HL-60 (cell line): Measurements from ENCODE around the gene PPP2R3A.

ENCODE experiments used
- DNase-seq, 2 experiments: peaks; one replicate each; pipeline ENCODE4 v3.0.0-alpha.2; 2010 to 2020; ENCODE audit warnings: low read depth in 1 of 2, low spot score in 1 of 2
- H3K27ac ChIP-seq: fragments of 250-450 bp; sonication (Bioruptor Pico); replicated peaks from 2 replicates; pipeline ENCODE4 v1.5.1; 2020; ENCODE audit warnings: mild to moderate bottlenecking, moderate library complexity
- H3K27me3 ChIP-seq: fragments of 250-450 bp; sonication (Bioruptor Pico); 2 replicates; pipeline ENCODE4 v1.5.1; 2021; ENCODE audit warnings: mild to moderate bottlenecking, moderate library complexity; ENCODE audit not compliant: insufficient read depth, poor library complexity, severe bottlenecking
- H3K4me3 ChIP-seq: replicated peaks from 2 replicates; pipeline ENCODE4 v1.5.1; 2011; ENCODE audit warnings: mild to moderate bottlenecking, control low read depth, low read length; ENCODE audit not compliant: insufficient read depth
- GABPA ChIP-seq: IDR thresholded peaks from 2 replicates; pipeline ENCODE4 v1.6.1; 2012; ENCODE audit warnings: low read depth
- POLR2AphosphoS5 ChIP-seq: IDR thresholded peaks from 2 replicates; pipeline ENCODE4 v1.6.1; 2012; ENCODE audit warnings: low read depth
- SPI1 ChIP-seq: IDR thresholded peaks from 2 replicates; pipeline ENCODE4 v1.6.1; 2012; ENCODE audit warnings: low read depth, mild to moderate bottlenecking, borderline replicate concordance
- TF ChIP-seq, protein P1 (sequence below): IDR thresholded peaks from 2 replicates; pipeline ENCODE4 v1.6.1; 2012; ENCODE audit warnings: low read depth; ENCODE audit not compliant: insufficient replicate concordance
- TF ChIP-seq, protein P2 (sequence below): IDR thresholded peaks from one replicate; pipeline ENCODE4 v1.5.1; 2011; ENCODE audit warnings: low read length, control low read depth, inconsistent platforms; ENCODE audit not compliant: insufficient read depth

The PPP2R3A gene

DNA sequence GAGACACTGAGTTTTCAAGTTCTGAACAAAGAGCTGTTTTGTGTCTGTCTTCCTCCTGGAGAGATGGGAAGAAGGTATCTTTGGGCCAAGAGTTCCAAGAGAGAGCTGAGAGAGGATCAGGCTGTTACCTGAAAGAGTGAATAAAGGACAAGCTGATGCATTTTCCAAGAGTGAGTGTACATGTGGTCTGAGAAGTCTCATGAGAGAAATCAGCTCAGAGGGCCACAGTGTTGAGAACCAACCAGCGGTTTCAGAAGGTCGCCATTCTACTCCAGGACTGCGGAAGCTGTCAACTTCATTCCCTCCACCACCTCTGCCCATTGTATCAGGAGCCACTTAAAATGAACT lies 42.7 kb upstream of the PPP2R3A start:
- Histone ChIP-seq H3K27me3 (no peaks in the 10 kb centered on the region), H3K27ac (no peak overlapping the region), H3K4me3 (no peak overlapping the region)
- no peak for DNase-seq
- TF ChIP-seq, protein P1, sequence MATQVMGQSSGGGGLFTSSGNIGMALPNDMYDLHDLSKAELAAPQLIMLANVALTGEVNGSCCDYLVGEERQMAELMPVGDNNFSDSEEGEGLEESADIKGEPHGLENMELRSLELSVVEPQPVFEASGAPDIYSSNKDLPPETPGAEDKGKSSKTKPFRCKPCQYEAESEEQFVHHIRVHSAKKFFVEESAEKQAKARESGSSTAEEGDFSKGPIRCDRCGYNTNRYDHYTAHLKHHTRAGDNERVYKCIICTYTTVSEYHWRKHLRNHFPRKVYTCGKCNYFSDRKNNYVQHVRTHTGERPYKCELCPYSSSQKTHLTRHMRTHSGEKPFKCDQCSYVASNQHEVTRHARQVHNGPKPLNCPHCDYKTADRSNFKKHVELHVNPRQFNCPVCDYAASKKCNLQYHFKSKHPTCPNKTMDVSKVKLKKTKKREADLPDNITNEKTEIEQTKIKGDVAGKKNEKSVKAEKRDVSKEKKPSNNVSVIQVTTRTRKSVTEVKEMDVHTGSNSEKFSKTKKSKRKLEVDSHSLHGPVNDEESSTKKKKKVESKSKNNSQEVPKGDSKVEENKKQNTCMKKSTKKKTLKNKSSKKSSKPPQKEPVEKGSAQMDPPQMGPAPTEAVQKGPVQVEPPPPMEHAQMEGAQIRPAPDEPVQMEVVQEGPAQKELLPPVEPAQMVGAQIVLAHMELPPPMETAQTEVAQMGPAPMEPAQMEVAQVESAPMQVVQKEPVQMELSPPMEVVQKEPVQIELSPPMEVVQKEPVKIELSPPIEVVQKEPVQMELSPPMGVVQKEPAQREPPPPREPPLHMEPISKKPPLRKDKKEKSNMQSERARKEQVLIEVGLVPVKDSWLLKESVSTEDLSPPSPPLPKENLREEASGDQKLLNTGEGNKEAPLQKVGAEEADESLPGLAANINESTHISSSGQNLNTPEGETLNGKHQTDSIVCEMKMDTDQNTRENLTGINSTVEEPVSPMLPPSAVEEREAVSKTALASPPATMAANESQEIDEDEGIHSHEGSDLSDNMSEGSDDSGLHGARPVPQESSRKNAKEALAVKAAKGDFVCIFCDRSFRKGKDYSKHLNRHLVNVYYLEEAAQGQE = no peak
- TF ChIP-seq GABPA (no peak), SPI1 (no peak), POLR2AphosphoS5 (no peak)
- TF ChIP-seq, protein P2, sequence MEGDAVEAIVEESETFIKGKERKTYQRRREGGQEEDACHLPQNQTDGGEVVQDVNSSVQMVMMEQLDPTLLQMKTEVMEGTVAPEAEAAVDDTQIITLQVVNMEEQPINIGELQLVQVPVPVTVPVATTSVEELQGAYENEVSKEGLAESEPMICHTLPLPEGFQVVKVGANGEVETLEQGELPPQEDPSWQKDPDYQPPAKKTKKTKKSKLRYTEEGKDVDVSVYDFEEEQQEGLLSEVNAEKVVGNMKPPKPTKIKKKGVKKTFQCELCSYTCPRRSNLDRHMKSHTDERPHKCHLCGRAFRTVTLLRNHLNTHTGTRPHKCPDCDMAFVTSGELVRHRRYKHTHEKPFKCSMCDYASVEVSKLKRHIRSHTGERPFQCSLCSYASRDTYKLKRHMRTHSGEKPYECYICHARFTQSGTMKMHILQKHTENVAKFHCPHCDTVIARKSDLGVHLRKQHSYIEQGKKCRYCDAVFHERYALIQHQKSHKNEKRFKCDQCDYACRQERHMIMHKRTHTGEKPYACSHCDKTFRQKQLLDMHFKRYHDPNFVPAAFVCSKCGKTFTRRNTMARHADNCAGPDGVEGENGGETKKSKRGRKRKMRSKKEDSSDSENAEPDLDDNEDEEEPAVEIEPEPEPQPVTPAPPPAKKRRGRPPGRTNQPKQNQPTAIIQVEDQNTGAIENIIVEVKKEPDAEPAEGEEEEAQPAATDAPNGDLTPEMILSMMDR = no peak

- TF ChIP-seq GABPA (no peak), POLR2AphosphoS5 (no peak), SPI1 (no peak)
- TF ChIP-seq, protein P2 = no peak
- TF ChIP-seq, protein P1 = no peak
- H3K27me3 ChIP-seq = no peaks in the 10 kb centered on the region
- H3K4me3 ChIP-seq = no peak overlapping the region
- DNase-seq = no peak
- no peak overlapping the region for H3K27ac ChIP-seq
Observed at GRCh38 chr3:135924506-135924905, 41.0 kb upstream of the PPP2R3A start.

- Histone ChIP-seq H3K4me3 (no peak overlapping the region), H3K27me3 (no peaks in the 10 kb centered on the region), H3K27ac (no peak overlapping the region)
- no peak for TF ChIP-seq POLR2AphosphoS5
- TF ChIP-seq, protein P1 = no peak
- TF ChIP-seq SPI1 = no peak
- TF ChIP-seq, protein P2 = no peak
- no peak for TF ChIP-seq GABPA
- DNase-seq = no peak
Observed at GRCh38 chr3:135926664-135927063, 38.9 kb upstream of the PPP2R3A start.
